Keratinocyte (primary cell): ENCODE data around the gene CACNA1E.

Experiments used
- CTCF ChIP-seq, 3 experiments: IDR thresholded peaks in 1 of 3; conservative IDR thresholded peaks in 1 of 3; optimal IDR thresholded peaks in 1 of 3; 2 replicates in 2 of 3; 3 replicates in 1 of 3; pipeline versions ENCODE3 to v1.5.1; 2011; ENCODE audit warnings: low read length in 3 of 3, mild to moderate bottlenecking in 3 of 3, moderate library complexity in 2 of 3, control low read depth in 1 of 3, inconsistent platforms in 1 of 3; ENCODE audit not compliant: insufficient read depth in 2 of 3; ENCODE audit errors: extremely low read depth in 1 of 3
- EZH2 ChIP-seq: IDR thresholded peaks from one replicate; pipeline ENCODE4 v1.6.1; 2012; ENCODE audit warnings: inconsistent platforms, mild to moderate bottlenecking, low read length, moderate library complexity

- TF ChIP-seq CTCF (optimal IDR thresholded peaks at IDR 0.05 in 1 of 3, IDR thresholded peaks at IDR 0.05 in 1 of 3, conservative IDR thresholded peaks at IDR 0.05 in 1 of 3; ENCODE audit: extremely low read depth in 1 of 3, insufficient read depth in 2 of 3, low read length in 3 of 3) = no peak
- no peak for TF ChIP-seq EZH2
Observed at GRCh38 chr1:181630838-181631237, 147.5 kb downstream of the CACNA1E start.
